HL-60 (cell line): ENCODE measurements around the gene ROBO1.

Experiments used
- DNase-seq, 2 experiments: peaks; one replicate each; pipeline ENCODE4 v3.0.0-alpha.2; 2010 to 2020; ENCODE audit warnings: low read depth in 1 of 2, low spot score in 1 of 2
- H3K27ac ChIP-seq: fragments of 250-450 bp; sonication (Bioruptor Pico); replicated peaks from 2 replicates; pipeline ENCODE4 v1.5.1; 2020; ENCODE audit warnings: mild to moderate bottlenecking, moderate library complexity
- H3K27me3 ChIP-seq: fragments of 250-450 bp; sonication (Bioruptor Pico); 2 replicates; pipeline ENCODE4 v1.5.1; 2021; ENCODE audit warnings: mild to moderate bottlenecking, moderate library complexity; ENCODE audit not compliant: insufficient read depth, poor library complexity, severe bottlenecking
- H3K4me3 ChIP-seq: replicated peaks from 2 replicates; pipeline ENCODE4 v1.5.1; 2011; ENCODE audit warnings: mild to moderate bottlenecking, control low read depth, low read length; ENCODE audit not compliant: insufficient read depth
- CTCF ChIP-seq: IDR thresholded peaks from one replicate; pipeline ENCODE4 v1.5.1; 2011; ENCODE audit warnings: low read length, control low read depth, inconsistent platforms; ENCODE audit not compliant: insufficient read depth
- GABPA ChIP-seq: IDR thresholded peaks from 2 replicates; pipeline ENCODE4 v1.6.1; 2012; ENCODE audit warnings: low read depth
- POLR2AphosphoS5 ChIP-seq: IDR thresholded peaks from 2 replicates; pipeline ENCODE4 v1.6.1; 2012; ENCODE audit warnings: low read depth
- REST ChIP-seq: IDR thresholded peaks from 2 replicates; pipeline ENCODE4 v1.6.1; 2012; ENCODE audit warnings: low read depth; ENCODE audit not compliant: insufficient replicate concordance
- SPI1 ChIP-seq: IDR thresholded peaks from 2 replicates; pipeline ENCODE4 v1.6.1; 2012; ENCODE audit warnings: low read depth, mild to moderate bottlenecking, borderline replicate concordance

ROBO1 gene

GRCh38 chr3:78906930-78907329, 860.9 kb downstream of the ROBO1 start:
- no peak overlapping the region for H3K27ac ChIP-seq
- no peak for TF ChIP-seq CTCF
- no peak for TF ChIP-seq SPI1
- no peak for TF ChIP-seq REST
- TF ChIP-seq POLR2AphosphoS5 = no peak
- no peak for TF ChIP-seq GABPA
- no peak for DNase-seq
- no peak overlapping the region for H3K4me3 ChIP-seq
- no peaks in the 10 kb centered on the region for H3K27me3 ChIP-seq

- Histone ChIP-seq H3K27me3 (no peaks in the 10 kb centered on the region), H3K4me3 (no peak overlapping the region), H3K27ac (no peak overlapping the region)
- no peak for DNase-seq
- TF ChIP-seq CTCF = no peak
- TF ChIP-seq SPI1 = no peak
- TF ChIP-seq REST = no peak
- no peak for TF ChIP-seq POLR2AphosphoS5
- TF ChIP-seq GABPA = no peak
These were observed 861.6 kb downstream of the ROBO1 start for GRCh38 chr3:78906245-78906644.

GRCh38 chr3:78905700-78906099, 862.1 kb downstream of the ROBO1 start:
- Histone ChIP-seq H3K27ac (no peak overlapping the region), H3K27me3 (no peaks in the 10 kb centered on the region), H3K4me3 (no peak overlapping the region)
- DNase-seq = no peak
- TF ChIP-seq GABPA = no peak

- H3K4me3 ChIP-seq = no peak overlapping the region
- TF ChIP-seq REST (no peak), CTCF (no peak), SPI1 (no peak), POLR2AphosphoS5 (no peak), GABPA (no peak)
- no peak overlapping the region for H3K27ac ChIP-seq
- DNase-seq = no peak
- H3K27me3 ChIP-seq = no peaks in the 10 kb centered on the region
These were observed 866.3 kb downstream of the ROBO1 start for GRCh38 chr3:78901544-78901943.
